Lung (tissue), 12 donors: ENCODE measurements around the gene RRP15. TPM values are rescaled to one million over a fixed set of nuclear protein-coding genes. Genes with fewer than 3 reads are reported as not detected.
A peak's percentile ranks its signal among the peaks of the same experiment; 100 is the strongest.

Experiments used
- ATAC-seq: fragments of 200-7000 bp; cut with Tn5 transposase; one replicate; pipeline ENCODE4 v1.9.1; 2020; ENCODE audit warnings: moderate number of reproducible peaks; ENCODE audit not compliant: insufficient read depth, low FRiP score
- DNase-seq, 3 donors: peaks; one replicate each; pipeline ENCODE4 v3.0.0-alpha.2; 2013 to 2017
- H3K27ac ChIP-seq, 2 donors: one replicate each; pipeline ENCODE4 v1.5.1; 2013; ENCODE audit warnings: mild to moderate bottlenecking in 2 of 2, moderate library complexity in 2 of 2, control low read depth in 1 of 2, inconsistent platforms in 1 of 2, low read depth in 1 of 2, low read length in 1 of 2
- H3K27me3 ChIP-seq, 3 donors: one replicate each; pipeline ENCODE4 v1.5.1; 2013; ENCODE audit warnings: low read length in 2 of 3; ENCODE audit not compliant: control insufficient read depth in 3 of 3, insufficient read depth in 3 of 3
- H3K36me3 ChIP-seq, 4 donors: one replicate each; pipeline ENCODE4 v1.5.1; 2013; ENCODE audit warnings: low read length in 4 of 4, mild to moderate bottlenecking in 1 of 4, moderate library complexity in 1 of 4; ENCODE audit not compliant: control insufficient read depth in 4 of 4, insufficient read depth in 4 of 4
- H3K4me1 ChIP-seq, 5 donors: one replicate each; pipeline ENCODE4 v1.5.1; 2013; ENCODE audit warnings: low read length in 5 of 5, mild to moderate bottlenecking in 2 of 5, moderate library complexity in 1 of 5; ENCODE audit not compliant: control insufficient read depth in 5 of 5, insufficient read depth in 5 of 5
- H3K4me3 ChIP-seq: one replicate; pipeline ENCODE4 v1.5.1; 2013; ENCODE audit warnings: mild to moderate bottlenecking, control low read depth, moderate library complexity
- H3K9ac ChIP-seq, 2 donors: one replicate each; pipeline ENCODE4 v1.5.1; 2013; ENCODE audit warnings: low read length in 2 of 2, control low read depth in 1 of 2; ENCODE audit not compliant: insufficient read depth in 1 of 2
- H3K9me3 ChIP-seq, 4 donors: one replicate each; pipeline ENCODE4 v1.5.1; 2013; ENCODE audit warnings: low read length in 3 of 4, mild to moderate bottlenecking in 1 of 4, moderate library complexity in 1 of 4; ENCODE audit not compliant: control insufficient read depth in 4 of 4, insufficient read depth in 3 of 4
- whole genome bisulfite sequencing, 2 donors: extraction: QIAGEN DNeasy Blood & Tissue Kit; methylation state at CpG; one replicate each; pipeline ENCODE4 v1.1.7; 2013; 5-methylcytosine and 5-hydroxymethylcytosine counted together
- polyA plus RNA-seq, 2 donors: library from polyadenylated mRNA; stranded (reverse); fragments of 200-250 nt; gene quantifications; one replicate each; pipeline ENCODE4 v1.2.1, GENCODE V29; 2013
- total RNA-seq, 2 donors: library from RNA; depleted of rRNA in 1 of 2; stranded (reverse); fragments of >200 nt in 1 of 2; gene quantifications; one replicate each; pipeline ENCODE4 v1.2.1, GENCODE V29; 2014 to 2021
- TF ChIP-seq, protein P1 (sequence below): IDR thresholded peaks from 2 replicates; pipeline ENCODE4 v1.5.1; 2012; ENCODE audit warnings: mild to moderate bottlenecking; ENCODE audit errors: control extremely low read depth, extremely low read depth
- donor health status: control.
- donor health status: control.
- donor health status: Bipolar disorder and iron deficiency.
- donor health status: healthy.
- donor health status: DM: yes; HTN: yes; CAD: no.

RRP15 gene
- total and polyA plus RNA-seq, 4 donors: 3.5 to 17.1 (median 8.2) TPM

- no peak overlapping the region for H3K9ac ChIP-seq
- DNase-seq: no peak
- 88 to 96% methylated on average over 6 of the region's 6 CpGs for WGBS, 2 donors
- peaks cover 0 to 2% (median 0%) of the 10 kb centered on the region in 3 donors for H3K27me3 ChIP-seq
- TF ChIP-seq, protein P1, sequence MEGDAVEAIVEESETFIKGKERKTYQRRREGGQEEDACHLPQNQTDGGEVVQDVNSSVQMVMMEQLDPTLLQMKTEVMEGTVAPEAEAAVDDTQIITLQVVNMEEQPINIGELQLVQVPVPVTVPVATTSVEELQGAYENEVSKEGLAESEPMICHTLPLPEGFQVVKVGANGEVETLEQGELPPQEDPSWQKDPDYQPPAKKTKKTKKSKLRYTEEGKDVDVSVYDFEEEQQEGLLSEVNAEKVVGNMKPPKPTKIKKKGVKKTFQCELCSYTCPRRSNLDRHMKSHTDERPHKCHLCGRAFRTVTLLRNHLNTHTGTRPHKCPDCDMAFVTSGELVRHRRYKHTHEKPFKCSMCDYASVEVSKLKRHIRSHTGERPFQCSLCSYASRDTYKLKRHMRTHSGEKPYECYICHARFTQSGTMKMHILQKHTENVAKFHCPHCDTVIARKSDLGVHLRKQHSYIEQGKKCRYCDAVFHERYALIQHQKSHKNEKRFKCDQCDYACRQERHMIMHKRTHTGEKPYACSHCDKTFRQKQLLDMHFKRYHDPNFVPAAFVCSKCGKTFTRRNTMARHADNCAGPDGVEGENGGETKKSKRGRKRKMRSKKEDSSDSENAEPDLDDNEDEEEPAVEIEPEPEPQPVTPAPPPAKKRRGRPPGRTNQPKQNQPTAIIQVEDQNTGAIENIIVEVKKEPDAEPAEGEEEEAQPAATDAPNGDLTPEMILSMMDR: no peak
- no peak overlapping the region for H3K27ac ChIP-seq
- H3K4me3 ChIP-seq: no peak overlapping the region
- H3K4me1 ChIP-seq: no peaks in the 10 kb centered on the region
- ATAC-seq: no peak
- no peaks in the 10 kb centered on the region for H3K9me3 ChIP-seq
- H3K36me3 ChIP-seq: no peaks in the 10 kb centered on the region
These were observed 12.7 kb upstream of the RRP15 start for GRCh38 chr1:218272366-218272765.

DNA sequence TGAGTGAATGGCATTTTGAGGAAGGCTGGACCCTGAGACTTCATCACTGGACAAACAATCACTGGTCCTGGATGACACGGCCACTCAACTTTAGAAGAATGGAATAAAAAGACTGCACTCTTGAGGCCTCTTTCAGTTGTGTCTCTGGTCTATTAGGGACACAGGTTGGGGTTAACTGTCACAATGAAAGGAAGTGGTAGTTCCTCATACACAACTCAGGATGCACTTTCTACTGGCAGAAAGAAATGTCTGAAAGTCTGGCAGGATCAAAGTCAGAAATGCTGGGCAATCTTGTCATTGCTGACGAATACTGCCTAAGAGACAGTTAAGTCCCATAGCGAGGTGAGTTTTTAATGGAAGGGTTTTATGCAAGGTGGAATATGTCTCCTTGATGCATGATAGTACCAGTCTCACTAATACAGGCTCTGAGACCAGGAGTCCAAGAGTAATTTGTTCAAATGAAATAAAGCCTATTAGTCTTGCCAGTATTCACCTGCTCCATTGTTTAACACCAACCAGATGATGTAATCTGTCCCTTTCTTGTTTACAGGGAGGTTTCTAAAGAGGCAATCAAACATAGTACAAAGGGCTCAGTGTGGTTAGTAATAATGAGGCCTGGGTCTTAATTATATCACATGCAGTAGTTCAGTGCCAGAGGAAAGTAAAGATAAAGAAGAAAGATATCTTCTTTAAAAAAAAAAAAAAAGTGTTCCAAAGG lies 11.2 kb upstream of the RRP15 start:
- TF ChIP-seq, protein P1: no peak
- no peak for ATAC-seq
- H3K27me3 ChIP-seq: peaks cover 0 to 2% (median 0%) of the 10 kb centered on the region in 3 donors
- H3K27ac ChIP-seq: no peak overlapping the region
- no peak overlapping the region for H3K9ac ChIP-seq
- no peaks in the 10 kb centered on the region for H3K36me3 ChIP-seq
- H3K4me1 ChIP-seq: no peaks in the 10 kb centered on the region
- no peak for DNase-seq
- 44 to 58% methylated on average over 3 of the region's 3 CpGs for WGBS, 2 donors
- H3K4me3 ChIP-seq: no peak overlapping the region
- no peaks in the 10 kb centered on the region for H3K9me3 ChIP-seq

- Histone ChIP-seq H3K4me3 (no peak overlapping the region), H3K9me3 (no peaks in the 10 kb centered on the region), H3K36me3 (no peaks in the 10 kb centered on the region), H3K4me1 (no peaks in the 10 kb centered on the region), H3K27me3 (peaks cover 0 to 2% (median 0%) of the 10 kb centered on the region in 3 donors), H3K9ac (no peak overlapping the region), H3K27ac (peak overlapping the region in 1 of 2 donors; percentile 33)
- no peak for ATAC-seq
- no peak for DNase-seq
- TF ChIP-seq, protein P1: no peak
- 92% methylated on average over 2 of the region's 2 CpGs for WGBS, 2 donors
These were observed 10.6 kb upstream of the RRP15 start for GRCh38 chr1:218274511-218274910.

GRCh38 chr1:218275823-218276222 lies 9.3 kb upstream of the RRP15 start:
- H3K4me1 ChIP-seq: no peaks in the 10 kb centered on the region
- TF ChIP-seq, protein P1: no peak
- DNase-seq (no peak), ATAC-seq (no peak)
- no peak overlapping the region for H3K27ac ChIP-seq
- H3K36me3 ChIP-seq: no peaks in the 10 kb centered on the region
- no peak overlapping the region for H3K9ac ChIP-seq
- peaks cover 0 to 2% (median 0%) of the 10 kb centered on the region in 3 donors for H3K27me3 ChIP-seq
- no peak overlapping the region for H3K4me3 ChIP-seq
- H3K9me3 ChIP-seq: peaks cover 0 to under 1% (median under 1%) of the 10 kb centered on the region in 4 donors
- 93 to 96% methylated on average over 2 of the region's 2 CpGs for WGBS, 2 donors
